HepG2 (cell line): ENCODE measurements around the gene FUT6. TPM values are rescaled to one million over a fixed set of nuclear protein-coding genes. Genes with fewer than 3 reads are reported as not detected.

Source experiments
- ISL2 ChIP-seq: sonication (generic); formaldehyde crosslinking; IDR thresholded peaks from 2 replicates; pipeline ENCODE4 v1.5.0; 2020; ENCODE audit warnings: missing genetic modification reagents
- PPARG ChIP-seq: conservative IDR thresholded peaks from 2 replicates; pipeline ENCODE4 v1.6.1; 2016; ENCODE audit warnings: missing biosample characterization, missing genetic modification reagents
- RARA ChIP-seq: IDR thresholded peaks from 2 replicates; pipeline ENCODE4 v1.6.1; 2016; ENCODE audit warnings: missing genetic modification reagents, missing compliant biosample characterization
- SNAI1 ChIP-seq: sonication (generic); formaldehyde crosslinking; IDR thresholded peaks from 2 replicates; pipeline ENCODE4 v1.5.0; 2020; ENCODE audit warnings: mild to moderate bottlenecking, missing genetic modification reagents, borderline replicate concordance
- ZBTB37 ChIP-seq: sonication (generic); formaldehyde crosslinking; IDR thresholded peaks from 2 replicates; pipeline ENCODE4 v1.4.0; 2020; ENCODE audit warnings: mild to moderate bottlenecking, missing genetic modification reagents
- ZFP41 ChIP-seq: sonication (generic); formaldehyde crosslinking; IDR thresholded peaks from 2 replicates; pipeline ENCODE4 v1.4.0; 2020; ENCODE audit warnings: mild to moderate bottlenecking, missing genetic modification reagents, borderline replicate concordance
- ZNF282 ChIP-seq: fragments of 450-650 bp; IDR thresholded peaks from 2 replicates; pipeline ENCODE4 v1.6.1; 2018; ENCODE audit not compliant: partially characterized antibody
- polyA plus RNA-seq, 8 experiments: library from polyadenylated mRNA; depleted of rRNA in 3 of 8; stranded (reverse) in 7 of 8; unstranded in 1 of 8; fragments of >200 nt; fragmentation: Illumina TruSeq in 4 of 8; extraction: Trizol in 4 of 8; gene quantifications; 2 replicates each; pipeline versions ENCODE4 v1.2.1 to v1.2.3, GENCODE V29; 2011 to 2016; ENCODE audit warnings: low read depth in 4 of 8, missing spikeins in 1 of 8, mixed read lengths in 1 of 8; ENCODE audit not compliant: insufficient read depth in 1 of 8
- total RNA-seq, 5 experiments: library from RNA; depleted of rRNA; stranded (reverse); fragments of >200 nt; fragmentation: Illumina TruSeq; extraction: Trizol; gene quantifications; 2 replicates each; pipeline ENCODE4 v1.2.3, GENCODE V29; 2016; ENCODE audit warnings: low read depth in 1 of 5
- TF ChIP-seq, protein P1 (sequence below): sonication (generic); formaldehyde crosslinking; IDR thresholded peaks from one replicate; pipeline ENCODE4 v1.5.1; 2020; ENCODE audit warnings: mild to moderate bottlenecking, missing genetic modification reagents; ENCODE audit errors: not compliant biosample characterization
- TF ChIP-seq, protein P2 (sequence below): sonication (generic); formaldehyde crosslinking; IDR thresholded peaks from 2 replicates; pipeline ENCODE4 v1.5.0; 2020; ENCODE audit warnings: mild to moderate bottlenecking, missing genetic modification reagents, borderline replicate concordance
- TF ChIP-seq, protein P3 (sequence below): IDR thresholded peaks from 2 replicates; pipeline ENCODE4 v1.6.1; 2018; ENCODE audit warnings: missing genetic modification reagents, mild to moderate bottlenecking, missing compliant biosample characterization

Gene FUT6
- total and polyA plus RNA-seq, 2 of the 13 experiments (the other 11 are each of a cell fraction or from before 2014, with no cell fraction given): 8.2 to 27.7 TPM

- TF ChIP-seq, protein P1, sequence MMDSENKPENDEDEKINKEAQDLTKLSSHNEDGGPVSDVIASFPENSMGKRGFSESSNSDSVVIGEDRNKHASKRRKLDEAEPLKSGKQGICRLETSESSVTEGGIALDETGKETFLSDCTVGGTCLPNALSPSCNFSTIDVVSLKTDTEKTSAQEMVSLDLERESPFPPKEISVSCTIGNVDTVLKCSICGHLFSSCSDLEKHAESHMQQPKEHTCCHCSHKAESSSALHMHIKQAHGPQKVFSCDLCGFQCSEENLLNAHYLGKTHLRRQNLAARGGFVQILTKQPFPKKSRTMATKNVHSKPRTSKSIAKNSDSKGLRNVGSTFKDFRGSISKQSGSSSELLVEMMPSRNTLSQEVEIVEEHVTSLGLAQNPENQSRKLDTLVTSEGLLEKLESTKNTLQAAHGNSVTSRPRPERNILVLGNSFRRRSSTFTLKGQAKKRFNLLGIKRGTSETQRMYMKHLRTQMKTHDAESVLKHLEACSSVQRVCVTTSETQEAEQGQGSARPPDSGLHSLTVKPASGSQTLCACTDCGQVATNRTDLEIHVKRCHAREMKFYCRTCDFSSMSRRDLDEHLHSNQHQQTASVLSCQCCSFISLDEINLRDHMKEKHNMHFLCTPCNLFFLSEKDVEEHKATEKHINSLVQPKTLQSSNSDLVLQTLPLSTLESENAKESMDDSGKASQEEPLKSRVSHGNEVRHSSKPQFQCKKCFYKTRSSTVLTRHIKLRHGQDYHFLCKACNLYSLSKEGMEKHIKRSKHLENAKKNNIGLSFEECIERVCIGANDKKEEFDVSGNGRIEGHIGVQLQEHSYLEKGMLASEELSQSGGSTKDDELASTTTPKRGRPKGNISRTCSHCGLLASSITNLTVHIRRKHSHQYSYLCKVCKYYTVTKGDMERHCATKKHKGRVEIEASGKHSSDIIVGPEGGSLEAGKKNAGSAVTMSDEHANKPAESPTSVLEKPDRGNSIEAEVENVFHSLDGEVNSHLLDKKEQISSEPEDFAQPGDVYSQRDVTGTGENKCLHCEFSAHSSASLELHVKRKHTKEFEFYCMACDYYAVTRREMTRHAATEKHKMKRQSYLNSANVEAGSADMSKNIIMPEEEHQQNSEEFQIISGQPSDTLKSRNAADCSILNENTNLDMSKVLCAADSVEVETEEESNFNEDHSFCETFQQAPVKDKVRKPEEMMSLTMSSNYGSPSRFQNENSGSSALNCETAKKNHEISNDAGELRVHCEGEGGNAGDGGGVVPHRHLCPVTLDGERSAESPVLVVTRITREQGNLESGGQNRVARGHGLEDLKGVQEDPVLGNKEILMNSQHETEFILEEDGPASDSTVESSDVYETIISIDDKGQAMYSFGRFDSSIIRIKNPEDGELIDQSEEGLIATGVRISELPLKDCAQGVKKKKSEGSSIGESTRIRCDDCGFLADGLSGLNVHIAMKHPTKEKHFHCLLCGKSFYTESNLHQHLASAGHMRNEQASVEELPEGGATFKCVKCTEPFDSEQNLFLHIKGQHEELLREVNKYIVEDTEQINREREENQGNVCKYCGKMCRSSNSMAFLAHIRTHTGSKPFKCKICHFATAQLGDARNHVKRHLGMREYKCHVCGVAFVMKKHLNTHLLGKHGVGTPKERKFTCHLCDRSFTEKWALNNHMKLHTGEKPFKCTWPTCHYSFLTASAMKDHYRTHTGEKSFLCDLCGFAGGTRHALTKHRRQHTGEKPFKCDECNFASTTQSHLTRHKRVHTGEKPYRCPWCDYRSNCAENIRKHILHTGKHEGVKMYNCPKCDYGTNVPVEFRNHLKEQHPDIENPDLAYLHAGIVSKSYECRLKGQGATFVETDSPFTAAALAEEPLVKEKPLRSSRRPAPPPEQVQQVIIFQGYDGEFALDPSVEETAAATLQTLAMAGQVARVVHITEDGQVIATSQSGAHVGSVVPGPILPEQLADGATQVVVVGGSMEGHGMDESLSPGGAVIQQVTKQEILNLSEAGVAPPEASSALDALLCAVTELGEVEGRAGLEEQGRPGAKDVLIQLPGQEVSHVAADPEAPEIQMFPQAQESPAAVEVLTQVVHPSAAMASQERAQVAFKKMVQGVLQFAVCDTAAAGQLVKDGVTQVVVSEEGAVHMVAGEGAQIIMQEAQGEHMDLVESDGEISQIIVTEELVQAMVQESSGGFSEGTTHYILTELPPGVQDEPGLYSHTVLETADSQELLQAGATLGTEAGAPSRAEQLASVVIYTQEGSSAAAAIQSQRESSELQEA (CRISPR knock-in tag): no peak
- TF ChIP-seq ZBTB37 (CRISPR knock-in tag): 0 out of 2 replicates have a peak, but pooled peaks have one; percentile 53
- TF ChIP-seq, protein P2, sequence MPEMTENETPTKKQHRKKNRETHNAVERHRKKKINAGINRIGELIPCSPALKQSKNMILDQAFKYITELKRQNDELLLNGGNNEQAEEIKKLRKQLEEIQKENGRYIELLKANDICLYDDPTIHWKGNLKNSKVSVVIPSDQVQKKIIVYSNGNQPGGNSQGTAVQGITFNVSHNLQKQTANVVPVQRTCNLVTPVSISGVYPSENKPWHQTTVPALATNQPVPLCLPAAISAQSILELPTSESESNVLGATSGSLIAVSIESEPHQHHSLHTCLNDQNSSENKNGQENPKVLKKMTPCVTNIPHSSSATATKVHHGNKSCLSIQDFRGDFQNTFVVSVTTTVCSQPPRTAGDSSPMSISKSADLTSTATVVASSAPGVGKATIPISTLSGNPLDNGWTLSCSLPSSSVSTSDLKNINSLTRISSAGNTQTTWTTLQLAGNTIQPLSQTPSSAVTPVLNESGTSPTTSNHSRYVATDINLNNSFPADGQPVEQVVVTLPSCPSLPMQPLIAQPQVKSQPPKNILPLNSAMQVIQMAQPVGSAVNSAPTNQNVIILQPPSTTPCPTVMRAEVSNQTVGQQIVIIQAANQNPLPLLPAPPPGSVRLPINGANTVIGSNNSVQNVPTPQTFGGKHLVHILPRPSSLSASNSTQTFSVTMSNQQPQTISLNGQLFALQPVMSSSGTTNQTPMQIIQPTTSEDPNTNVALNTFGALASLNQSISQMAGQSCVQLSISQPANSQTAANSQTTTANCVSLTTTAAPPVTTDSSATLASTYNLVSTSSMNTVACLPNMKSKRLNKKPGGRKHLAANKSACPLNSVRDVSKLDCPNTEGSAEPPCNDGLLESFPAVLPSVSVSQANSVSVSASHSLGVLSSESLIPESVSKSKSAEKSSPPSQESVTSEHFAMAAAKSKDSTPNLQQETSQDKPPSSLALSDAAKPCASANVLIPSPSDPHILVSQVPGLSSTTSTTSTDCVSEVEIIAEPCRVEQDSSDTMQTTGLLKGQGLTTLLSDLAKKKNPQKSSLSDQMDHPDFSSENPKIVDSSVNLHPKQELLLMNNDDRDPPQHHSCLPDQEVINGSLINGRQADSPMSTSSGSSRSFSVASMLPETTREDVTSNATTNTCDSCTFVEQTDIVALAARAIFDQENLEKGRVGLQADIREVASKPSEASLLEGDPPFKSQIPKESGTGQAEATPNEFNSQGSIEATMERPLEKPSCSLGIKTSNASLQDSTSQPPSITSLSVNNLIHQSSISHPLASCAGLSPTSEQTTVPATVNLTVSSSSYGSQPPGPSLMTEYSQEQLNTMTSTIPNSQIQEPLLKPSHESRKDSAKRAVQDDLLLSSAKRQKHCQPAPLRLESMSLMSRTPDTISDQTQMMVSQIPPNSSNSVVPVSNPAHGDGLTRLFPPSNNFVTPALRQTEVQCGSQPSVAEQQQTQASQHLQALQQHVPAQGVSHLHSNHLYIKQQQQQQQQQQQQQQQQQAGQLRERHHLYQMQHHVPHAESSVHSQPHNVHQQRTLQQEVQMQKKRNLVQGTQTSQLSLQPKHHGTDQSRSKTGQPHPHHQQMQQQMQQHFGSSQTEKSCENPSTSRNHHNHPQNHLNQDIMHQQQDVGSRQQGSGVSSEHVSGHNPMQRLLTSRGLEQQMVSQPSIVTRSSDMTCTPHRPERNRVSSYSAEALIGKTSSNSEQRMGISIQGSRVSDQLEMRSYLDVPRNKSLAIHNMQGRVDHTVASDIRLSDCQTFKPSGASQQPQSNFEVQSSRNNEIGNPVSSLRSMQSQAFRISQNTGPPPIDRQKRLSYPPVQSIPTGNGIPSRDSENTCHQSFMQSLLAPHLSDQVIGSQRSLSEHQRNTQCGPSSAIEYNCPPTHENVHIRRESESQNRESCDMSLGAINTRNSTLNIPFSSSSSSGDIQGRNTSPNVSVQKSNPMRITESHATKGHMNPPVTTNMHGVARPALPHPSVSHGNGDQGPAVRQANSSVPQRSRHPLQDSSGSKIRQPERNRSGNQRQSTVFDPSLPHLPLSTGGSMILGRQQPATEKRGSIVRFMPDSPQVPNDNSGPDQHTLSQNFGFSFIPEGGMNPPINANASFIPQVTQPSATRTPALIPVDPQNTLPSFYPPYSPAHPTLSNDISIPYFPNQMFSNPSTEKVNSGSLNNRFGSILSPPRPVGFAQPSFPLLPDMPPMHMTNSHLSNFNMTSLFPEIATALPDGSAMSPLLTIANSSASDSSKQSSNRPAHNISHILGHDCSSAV: peak; percentile 77; the same call in 1 of the 2 replicates
- no peak for TF ChIP-seq SNAI1 (CRISPR knock-in tag)
- no peak for TF ChIP-seq ZNF282
- TF ChIP-seq, protein P3, sequence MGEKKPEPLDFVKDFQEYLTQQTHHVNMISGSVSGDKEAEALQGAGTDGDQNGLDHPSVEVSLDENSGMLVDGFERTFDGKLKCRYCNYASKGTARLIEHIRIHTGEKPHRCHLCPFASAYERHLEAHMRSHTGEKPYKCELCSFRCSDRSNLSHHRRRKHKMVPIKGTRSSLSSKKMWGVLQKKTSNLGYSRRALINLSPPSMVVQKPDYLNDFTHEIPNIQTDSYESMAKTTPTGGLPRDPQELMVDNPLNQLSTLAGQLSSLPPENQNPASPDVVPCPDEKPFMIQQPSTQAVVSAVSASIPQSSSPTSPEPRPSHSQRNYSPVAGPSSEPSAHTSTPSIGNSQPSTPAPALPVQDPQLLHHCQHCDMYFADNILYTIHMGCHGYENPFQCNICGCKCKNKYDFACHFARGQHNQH (CRISPR knock-in tag): no peak
- peak; percentile 75 for TF ChIP-seq ISL2 (CRISPR knock-in tag)
- TF ChIP-seq ZFP41 (CRISPR knock-in tag): no peak
- peak; percentile 86 for TF ChIP-seq RARA (CRISPR knock-in tag)
- peak; percentile 84 for TF ChIP-seq PPARG
Measured at GRCh38 chr19:5880604-5881078, 41.1 kb upstream of the FUT6 start (continued).
